Measurements from ENCODE around the gene NGEF.

NGEF gene

DNA sequence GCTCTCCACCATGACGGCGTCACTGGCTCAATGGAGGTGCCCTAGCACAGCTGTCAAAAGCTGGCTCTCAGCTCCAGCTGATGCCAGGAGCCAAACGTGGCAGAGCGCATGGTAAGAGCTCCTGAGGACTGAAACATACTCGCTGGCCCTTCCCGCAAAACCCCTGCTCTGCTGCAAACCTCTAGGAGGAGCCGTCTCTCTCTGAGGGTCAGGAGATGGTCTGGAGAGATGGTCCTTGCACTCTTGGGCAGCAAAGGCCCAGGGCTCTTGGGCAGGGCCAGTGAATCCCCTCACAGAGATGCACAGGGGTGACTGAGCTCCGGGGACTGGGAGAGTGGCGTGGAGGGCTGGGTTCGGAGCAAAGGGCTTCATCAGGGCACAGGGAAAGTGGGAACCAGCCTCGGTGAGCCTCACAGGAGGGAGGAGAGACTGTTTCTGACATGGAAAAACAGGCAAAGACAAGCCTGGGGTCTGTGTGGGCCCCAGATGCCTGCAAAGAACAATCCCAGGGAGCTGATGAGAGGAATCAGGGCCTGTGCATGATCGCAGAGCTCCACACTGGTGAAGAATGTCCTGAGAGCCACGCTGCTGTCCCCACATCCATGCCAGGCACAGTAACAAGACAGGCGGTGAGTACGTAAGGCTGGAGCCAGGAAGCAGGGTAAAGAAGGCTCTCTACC, 125.7 kb downstream of the NGEF start:
- TF ChIP-seq, protein P1, sequence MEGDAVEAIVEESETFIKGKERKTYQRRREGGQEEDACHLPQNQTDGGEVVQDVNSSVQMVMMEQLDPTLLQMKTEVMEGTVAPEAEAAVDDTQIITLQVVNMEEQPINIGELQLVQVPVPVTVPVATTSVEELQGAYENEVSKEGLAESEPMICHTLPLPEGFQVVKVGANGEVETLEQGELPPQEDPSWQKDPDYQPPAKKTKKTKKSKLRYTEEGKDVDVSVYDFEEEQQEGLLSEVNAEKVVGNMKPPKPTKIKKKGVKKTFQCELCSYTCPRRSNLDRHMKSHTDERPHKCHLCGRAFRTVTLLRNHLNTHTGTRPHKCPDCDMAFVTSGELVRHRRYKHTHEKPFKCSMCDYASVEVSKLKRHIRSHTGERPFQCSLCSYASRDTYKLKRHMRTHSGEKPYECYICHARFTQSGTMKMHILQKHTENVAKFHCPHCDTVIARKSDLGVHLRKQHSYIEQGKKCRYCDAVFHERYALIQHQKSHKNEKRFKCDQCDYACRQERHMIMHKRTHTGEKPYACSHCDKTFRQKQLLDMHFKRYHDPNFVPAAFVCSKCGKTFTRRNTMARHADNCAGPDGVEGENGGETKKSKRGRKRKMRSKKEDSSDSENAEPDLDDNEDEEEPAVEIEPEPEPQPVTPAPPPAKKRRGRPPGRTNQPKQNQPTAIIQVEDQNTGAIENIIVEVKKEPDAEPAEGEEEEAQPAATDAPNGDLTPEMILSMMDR (IDR thresholded peaks at IDR 0.05): no peak

DNA sequence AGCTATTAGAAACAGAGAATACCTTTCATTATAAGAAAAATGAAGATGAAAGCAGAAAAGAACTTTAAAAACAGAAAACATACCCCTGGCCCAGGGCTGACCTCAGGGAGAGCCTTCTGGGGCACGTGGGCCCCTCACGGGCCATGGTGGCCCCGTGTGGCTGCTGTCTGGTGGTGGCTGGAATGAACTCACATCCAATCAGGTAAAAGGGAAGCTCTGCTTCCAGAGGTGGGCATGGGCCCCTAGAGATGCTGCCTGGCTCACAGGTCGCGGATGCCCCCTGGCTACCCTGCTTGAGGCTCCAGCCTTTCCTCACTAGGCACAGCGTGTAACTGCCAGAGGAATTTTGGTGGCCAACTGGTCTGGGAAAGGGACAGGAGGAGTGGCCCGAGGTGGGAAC, 126.4 kb downstream of the NGEF start:
- TF ChIP-seq, protein P1 (IDR thresholded peaks at IDR 0.05): no peak

DNA sequence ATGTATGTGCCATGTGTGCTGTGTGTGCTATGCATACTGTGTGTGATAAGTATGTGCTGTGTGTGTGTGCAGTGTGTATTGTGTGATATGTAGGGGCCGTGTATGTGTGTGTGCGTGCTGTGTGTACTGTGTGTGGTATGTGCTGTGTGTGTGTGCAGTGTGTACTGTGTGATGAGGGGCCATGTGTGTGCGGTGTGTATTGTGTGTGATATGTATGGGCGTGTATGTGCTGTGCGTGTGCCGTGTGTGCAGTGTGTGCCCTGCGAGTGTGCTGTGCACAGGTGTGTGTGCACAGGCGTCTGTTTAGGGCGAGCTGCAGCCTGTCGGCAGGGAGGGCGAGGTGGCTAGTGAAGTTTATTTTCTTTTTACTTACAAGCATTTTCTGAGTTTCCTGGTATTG, 126.9 kb downstream of the NGEF start:
- TF ChIP-seq, protein P1 (IDR thresholded peaks at IDR 0.05): no peak

DNA sequence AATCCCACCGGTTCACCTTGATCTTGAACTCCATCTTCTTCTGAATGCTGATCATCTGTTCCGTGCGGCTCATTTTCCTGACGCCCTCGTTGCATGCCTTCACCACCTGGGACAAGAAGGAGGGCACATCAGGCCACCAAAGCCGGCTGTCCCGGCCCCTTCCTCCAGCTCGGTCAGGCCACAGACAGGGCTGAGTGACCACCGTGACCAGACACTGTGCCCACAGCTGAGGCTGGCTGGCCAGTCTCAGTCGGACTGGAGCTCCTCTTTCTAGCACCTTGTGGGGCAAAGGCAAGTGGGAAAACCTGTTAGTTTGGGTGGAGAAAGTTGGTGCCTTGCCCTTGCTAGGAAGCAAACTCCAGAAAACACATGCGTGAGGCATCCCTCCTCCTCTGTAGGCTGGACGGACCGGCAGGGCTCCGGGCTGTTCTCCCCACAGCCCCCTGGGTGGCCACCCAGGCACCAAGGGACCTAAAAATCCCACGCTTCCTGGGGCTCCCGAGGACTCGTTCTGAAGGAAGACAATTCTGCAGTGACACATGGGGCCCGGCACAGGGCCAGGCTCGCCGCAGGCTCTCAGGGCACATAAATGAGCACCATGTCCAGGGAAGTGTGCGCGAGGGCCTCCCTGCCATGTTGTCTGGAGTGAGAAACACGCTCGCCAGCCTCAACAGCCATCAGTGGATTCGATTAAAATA, 127.6 kb downstream of the NGEF start:
- TF ChIP-seq, protein P1 (IDR thresholded peaks at IDR 0.05): no peak

DNA sequence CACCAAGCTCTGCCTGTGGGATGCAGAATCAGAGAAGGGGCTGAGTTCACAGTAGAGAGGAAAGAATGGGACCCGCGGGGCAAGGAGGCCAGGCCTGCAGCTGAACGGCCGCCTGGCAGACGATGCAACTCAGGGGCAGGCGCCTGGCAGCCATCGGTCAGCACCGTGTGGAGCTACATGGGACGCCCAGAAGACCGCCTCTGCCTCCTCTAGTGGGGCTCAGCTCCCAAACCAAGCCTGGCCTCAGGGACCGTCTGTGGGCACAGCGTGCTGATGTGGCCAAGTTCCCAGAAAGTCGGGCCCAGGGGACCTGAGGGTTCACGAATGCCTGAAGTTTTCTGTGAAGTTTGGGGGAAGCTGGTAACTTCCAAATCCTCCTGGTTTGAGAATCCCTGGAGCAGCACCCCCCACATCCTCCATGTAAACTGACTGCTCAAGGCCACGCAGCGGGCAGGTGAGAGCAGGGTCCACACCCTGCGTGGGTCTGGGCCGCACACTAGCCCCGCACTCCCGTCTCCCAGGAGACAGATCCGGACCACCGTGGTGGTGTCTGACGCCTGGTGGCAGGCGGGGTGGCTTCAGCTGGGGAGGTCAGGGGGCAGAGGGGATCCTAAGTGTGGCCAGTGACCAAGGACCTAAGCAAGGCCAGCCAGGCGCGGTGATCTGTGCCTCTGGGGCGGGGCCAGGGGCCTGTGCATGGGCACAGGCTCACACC, 128.3 kb downstream of the NGEF start:
- TF ChIP-seq, protein P1 (IDR thresholded peaks at IDR 0.05): no peak

DNA sequence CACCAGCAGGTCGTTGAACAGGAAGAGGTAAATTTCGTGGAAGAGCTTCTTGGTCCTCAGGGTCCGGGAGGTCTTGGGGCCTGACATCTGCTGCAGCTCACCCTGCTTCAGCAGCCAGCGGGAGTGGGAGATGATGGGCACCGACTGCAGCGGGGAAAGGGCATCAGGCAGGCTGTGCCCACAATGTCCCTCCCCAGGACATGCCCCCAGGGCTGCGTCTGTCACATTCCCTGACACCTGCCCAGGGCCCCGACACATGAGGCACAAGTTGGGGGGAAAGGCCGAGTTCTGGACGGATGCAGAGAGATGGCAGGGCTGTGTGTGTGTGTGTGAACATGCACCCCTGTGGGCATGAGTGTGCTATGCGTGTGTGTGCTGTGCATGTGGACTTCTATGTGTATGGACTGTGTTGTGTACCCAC, 129.0 kb downstream of the NGEF start:
- TF ChIP-seq, protein P1 (IDR thresholded peaks at IDR 0.05): no peak

DNA sequence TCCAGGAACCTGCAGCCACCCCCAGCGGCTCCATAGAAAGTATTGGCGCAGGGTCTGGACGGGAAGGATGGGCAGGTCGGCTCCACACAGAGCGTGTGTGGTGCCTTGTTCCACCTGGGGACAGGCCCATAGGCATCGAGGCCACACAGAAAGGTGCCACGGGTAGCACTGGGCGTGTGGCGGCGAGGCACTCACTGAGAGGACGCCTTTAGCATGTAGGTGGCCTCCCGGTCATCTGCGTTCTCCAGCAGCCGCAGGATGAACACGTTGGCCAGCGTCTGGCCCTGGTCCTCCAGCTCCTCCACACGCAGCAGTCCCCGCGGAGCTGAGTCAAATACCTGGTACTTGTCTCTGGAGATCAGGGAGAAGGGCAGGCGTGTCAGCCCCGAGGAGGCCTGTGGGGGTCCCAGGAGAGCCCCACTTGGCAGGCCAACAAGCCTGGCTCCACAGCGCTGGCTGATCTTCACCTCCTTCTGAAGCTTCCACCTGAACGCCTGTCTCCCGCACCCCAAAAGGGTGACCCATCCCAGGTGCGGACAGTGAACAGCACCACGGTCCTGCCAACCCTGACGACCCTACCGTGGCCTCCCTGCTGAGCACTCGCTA, 129.8 kb downstream of the NGEF start:
- TF ChIP-seq, protein P1 (IDR thresholded peaks at IDR 0.05): no peak

Measured in LNCAP (cell line).